G401 (cell line): Measurements from ENCODE around the gene DLGAP5. TPM values are rescaled to one million over a fixed set of nuclear protein-coding genes. Genes with fewer than 3 reads are reported as not detected.

Source experiments
- DNase-seq: peaks from one replicate; pipeline ENCODE4 v3.0.0-alpha.2; 2015; ENCODE audit warnings: low spot score
- in situ Hi-C: cut with HindIII; loops from 2 replicates; pipeline ENCODE4 v1.10.0; 2016; ENCODE audit warnings: low sequenced_read_pairs, mixed read lengths
- total RNA-seq: library from RNA; depleted of rRNA; stranded (reverse); fragments of >200 nt; shearing (Covaris generic); gene quantifications from 2 replicates; pipeline ENCODE4 v1.2.3, GENCODE V29; 2014

DLGAP5 gene
- total RNA-seq, 1 experiment from 2014 or later = 109 TPM

DNA sequence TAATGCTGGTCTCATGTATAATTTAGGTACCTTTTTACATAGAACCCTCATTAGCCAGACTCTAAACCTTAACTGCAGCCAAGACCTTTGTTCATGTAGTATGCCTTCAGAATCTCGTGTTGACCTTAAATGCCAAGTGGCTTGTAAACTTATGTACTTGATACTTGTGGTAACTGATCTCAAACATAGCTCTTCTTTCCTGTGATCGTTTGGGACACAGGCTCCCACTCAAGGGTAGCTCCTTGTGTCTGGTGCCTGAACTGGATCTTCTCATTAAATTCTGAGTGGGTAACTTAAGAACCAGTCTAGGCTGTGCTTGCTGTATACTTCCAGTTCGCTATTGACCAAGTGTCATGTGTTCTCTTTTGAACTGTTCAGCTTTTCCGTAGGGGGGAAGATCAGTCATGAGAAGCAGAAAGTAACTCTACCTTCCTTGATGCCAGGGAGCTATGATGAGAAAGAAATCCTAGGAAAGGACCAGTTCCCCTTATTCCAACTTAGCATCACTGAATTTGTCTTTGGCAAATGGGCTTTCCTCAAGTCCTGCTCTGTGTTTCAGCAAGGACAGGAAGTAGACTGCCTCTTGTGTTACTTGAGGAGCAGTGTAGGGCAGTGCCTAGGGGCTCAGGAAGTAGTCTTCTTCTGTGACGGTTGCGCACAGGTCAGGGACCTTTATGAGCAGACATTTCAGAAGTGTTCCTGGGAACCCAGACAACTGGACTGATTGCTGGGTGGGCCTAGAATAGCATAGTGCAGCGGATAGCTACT is 59.8 kb downstream of the DLGAP5 start:
- DNase-seq = peak; percentile 23
- in situ Hi-C loops = no loop called here

DNA sequence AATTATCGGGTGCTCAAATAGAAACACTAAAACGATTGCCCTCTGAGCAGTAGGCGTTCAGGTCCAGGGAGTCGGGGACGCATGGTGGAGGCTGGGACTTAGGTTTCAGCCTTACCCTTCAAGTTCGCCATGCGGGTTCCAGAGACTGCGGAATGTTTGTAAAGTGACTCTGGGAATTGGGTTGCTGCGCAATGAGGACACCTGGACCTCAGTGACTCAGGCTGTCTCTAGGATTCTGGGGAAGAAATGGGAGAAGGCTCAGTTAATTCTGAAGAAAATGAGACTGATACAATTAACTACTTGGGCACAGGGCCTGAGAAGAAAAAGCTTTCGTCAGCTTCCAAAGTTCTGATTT is 61.2 kb downstream of the DLGAP5 start:
- in situ Hi-C loops = no loop called here
- no peak for DNase-seq

- in situ Hi-C loops = no loop called here
Observed at GRCh38 chr14:55129428-55130195, 61.8 kb downstream of the DLGAP5 start.

DNA sequence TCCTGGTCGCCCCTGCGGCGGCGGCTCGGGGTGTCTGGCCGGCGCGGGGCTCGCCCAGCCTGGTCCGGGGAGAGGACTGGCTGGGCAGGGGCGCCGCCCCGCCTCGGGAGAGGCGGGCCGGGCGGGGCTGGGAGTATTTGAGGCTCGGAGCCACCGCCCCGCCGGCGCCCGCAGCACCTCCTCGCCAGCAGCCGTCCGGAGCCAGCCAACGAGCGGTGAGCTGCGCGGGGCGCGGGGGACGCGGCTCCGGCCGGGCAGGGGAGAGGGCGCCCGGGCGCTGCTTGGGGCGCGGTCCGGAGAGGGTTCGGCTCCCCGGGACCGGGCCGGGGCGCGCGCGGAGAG is 62.3 kb downstream of the DLGAP5 start, which contains the start of gene LGALS3:
LGALS3 (plus strand) TSS at position 167 of the 342 bp plus-strand sequence. CDS start 8,122 bp downstream, outside the sequence.
- DNase-seq = peak; percentile 41
- in situ Hi-C loops = no loop called here

More at GRCh38 chr14:55129428-55130195, 61.8 kb downstream of the DLGAP5 start:
- peak; percentile 24 for DNase-seq

DNA sequence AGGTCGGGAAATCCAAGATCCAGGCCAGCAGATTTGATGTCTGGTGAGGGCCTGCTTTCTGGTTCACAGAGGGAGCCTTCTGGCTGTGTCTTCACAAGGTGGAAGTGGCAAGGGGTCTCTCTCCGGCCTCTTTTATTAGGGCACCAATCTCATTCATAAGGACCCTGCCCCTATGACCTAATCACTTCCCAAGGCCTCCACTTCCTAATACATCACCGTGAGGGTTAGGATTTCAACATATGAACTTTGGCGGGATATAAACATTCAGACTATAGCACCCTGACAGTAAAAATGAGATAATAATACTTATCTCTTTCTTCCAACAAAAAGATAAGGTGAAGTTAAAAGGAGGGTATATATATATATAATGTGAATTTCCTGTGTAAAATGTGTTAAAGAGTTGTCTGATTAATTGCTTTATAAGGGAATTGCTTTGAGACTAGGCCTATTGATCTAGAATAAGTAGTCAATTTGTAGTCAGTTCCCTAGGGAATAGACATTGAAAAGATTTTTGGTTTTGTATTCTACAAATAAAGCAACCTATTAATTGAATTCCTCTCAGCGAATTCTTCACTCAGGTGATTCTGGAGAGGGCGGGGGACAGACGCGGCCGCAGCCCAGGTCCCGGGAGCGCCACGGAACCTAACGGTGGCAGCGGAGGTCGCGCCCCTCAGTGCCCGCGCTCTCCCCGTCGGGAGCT is 62.8 kb downstream of the DLGAP5 start:
- no peak for DNase-seq
- in situ Hi-C loops = no loop called here

DNA sequence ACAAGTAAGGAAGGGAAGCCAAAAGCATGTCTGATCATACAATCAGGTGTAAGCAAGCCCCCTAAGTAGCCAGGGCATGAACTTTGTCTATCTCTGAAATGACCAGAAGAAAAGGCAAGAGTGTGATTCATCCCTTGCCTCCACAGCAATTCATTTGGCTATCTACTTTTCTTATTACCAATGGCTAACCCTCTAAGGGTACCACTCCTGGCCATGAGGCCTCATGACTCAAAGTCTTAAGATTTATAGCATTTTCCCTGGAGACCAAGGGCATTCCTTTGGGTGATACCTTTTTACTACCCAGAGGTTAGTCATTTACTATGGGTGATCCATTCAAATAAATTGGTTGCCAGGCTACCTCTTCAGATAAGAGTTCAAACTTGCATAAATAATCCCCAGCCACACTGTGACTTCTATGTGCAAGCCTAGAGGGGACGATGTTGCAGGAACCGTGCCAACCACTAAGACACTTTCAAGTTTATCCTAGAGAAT is 63.9 kb downstream of the DLGAP5 start:
- no peak for DNase-seq
- in situ Hi-C loops = no loop called here

DNA sequence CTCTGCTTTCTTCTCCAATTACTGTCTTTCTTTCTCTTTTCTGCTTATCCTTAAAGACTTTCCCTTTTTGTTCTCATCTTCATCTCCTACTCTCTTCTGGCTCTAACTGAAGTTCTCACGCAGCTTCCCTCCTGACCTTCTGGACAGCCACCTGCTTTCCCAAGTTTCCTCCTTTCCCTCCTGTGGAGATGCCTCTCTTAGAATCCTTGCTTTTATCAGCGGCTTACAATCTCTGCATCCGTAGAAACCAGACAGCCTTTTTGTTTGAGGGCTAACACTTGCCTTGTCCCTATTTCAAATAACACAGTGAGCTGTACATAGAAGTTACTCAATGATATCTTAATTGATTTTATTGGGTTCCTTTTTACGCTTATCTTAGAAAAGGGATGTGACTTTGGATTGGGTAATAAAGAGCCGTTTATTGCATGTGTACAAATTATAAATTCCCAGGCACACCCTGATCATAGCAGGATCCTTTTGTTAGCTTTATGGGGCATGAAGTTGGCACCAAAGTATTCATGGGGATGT is 64.4 kb downstream of the DLGAP5 start:
- in situ Hi-C loops = no loop called here

GRCh38 chr14:55126034-55126433 is 65.4 kb downstream of the DLGAP5 start:
- in situ Hi-C loops = no loop called here
- no peak for DNase-seq

More for the DNA sequence above, 64.4 kb downstream of the DLGAP5 start:
- DNase-seq = no peak

DNA sequence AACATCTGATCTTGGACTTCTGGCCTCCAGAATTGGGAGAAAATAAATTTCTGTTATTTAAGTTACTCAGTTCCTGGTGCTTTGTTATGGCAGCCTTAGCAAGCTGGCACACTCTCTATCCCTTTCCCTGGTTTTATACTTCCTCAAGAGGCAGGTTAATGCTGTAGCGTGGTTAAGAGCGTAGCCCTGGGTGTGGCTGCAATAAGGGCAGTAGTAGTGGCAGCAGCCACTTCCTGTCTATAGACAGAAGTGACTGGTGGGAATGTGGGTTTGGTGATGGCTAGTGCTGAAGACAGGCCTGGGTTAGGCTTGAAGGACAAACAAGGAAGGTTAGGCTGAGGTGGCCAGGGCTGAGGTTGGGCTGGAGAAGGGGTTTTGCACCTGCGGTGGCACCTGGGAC is 66.0 kb downstream of the DLGAP5 start:
- in situ Hi-C loops = no loop called here
- no peak for DNase-seq

- in situ Hi-C loops = no loop called here
- no peak for DNase-seq
Observed at GRCh38 chr14:55124774-55125386, 66.5 kb downstream of the DLGAP5 start.

DNA sequence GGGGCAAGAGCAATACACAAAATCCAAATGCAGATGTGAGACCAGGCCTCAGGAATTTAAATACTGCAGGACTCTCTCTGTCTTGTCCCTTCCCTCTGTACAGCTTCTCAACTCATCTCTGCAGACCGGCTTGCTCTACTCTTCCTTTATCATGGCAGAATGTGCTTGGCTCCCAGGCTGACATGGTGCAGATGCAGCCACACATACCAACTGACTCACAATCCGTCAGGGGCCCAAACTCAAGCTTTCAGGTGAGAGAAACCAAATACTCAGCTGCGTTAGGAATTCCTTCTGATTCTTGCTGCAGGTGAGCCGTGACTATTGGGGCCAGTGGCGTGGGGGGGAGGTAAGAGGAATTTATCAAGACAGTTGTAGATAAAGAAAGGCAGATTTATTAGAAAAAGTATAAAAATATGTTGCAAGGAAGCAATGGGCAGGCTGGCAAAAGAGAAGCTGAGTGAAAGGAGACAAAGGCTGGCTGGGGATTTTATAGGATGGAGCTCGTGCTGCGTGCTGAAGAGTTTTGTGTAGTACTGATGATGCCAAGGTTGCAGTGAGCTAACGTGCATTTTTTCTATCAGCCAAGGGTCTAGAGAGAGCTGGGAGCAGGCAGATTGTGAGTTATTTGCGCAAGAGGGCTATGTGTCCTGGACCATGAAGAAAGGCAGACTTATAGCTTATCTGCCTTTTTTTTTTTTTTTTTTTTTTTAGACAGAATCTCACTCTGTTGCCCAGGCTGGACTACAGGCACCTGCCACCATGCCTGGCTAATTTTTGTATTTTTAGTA is 67.3 kb downstream of the DLGAP5 start:
- no peak for DNase-seq
- in situ Hi-C loops = no loop called here

GRCh38 chr14:55123101-55123500 is 68.3 kb downstream of the DLGAP5 start:
- in situ Hi-C loops = no loop called here
- no peak for DNase-seq

DNA sequence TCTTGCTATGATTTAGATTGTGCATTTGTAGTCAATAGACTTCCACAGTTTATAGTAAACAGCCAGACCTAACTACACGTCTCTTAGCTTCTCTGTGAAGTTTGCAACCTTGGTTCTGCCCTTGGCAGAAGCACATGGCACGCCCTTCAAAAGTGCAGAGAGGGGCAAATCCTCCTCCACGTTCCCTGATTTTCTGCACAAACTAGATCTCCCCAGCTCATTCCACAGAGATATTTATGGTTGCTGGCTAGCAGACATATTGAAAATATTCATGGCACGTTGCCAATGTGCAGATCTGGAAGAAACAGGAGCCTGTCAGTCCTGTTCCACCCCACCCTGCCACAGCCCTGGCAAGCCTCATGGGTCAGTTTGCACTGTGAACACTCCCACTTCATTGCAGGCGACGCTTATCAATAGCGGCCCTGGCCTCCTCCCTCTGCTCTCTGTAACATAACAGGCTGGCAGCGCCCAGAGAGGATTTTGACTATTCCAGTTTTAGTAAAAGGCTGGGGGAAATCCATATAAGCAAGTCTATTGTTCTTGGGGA is 68.9 kb downstream of the DLGAP5 start:
- no peak for DNase-seq
- in situ Hi-C loops = no loop called here

GRCh38 chr14:55121628-55122439 is 69.6 kb downstream of the DLGAP5 start:
- in situ Hi-C loops = no loop called here
- DNase-seq = no peak

DNA sequence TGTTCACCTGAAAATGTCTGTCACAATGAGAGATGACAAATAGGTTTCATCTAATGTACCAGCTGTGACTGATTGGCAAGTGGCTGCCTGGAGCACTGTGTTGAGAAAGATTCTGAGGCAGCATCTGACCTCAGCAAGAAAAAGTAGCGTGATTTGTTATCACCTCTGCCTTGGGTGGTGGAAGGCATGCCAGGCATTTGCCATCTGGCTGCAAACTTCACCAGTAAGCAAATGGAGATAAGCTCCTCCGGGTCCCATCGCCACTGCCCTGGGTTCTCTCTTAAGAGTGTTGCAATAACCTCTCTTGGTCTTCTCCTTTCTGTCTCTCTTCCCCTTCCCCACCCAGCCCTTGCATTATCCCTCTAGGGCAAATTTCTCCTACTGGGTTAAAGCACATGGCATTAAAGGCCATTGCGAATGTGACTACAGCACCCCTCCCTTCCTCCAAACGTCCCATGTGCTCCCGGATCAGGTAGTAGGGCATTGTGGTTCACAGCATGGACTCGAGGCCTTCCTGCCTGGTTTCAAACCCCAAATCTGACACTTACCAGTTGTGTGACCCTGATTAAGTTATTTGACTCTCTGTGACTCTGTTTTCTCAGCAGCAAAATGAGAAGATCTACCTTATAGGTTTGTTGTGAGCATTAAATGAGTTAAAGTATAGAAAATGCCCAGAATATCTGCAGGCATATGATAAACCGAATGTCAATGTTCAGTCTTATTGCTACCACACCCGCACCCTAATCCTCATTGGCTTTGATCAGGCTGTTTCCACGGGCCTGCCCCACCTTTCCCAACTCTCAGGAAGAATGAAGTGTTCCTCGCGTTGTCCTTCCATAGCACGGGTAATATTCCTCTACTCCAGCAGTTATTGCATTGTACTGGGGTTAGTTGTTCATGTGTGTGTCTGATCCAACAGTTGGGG is 70.6 kb downstream of the DLGAP5 start:
- in situ Hi-C loops = no loop called here
- no peak for DNase-seq

GRCh38 chr14:55118761-55119160 is 72.6 kb downstream of the DLGAP5 start:
- in situ Hi-C loops = no loop called here
- no peak for DNase-seq
